Measurements from ENCODE around the gene BICD2.

The BICD2 gene

DNA sequence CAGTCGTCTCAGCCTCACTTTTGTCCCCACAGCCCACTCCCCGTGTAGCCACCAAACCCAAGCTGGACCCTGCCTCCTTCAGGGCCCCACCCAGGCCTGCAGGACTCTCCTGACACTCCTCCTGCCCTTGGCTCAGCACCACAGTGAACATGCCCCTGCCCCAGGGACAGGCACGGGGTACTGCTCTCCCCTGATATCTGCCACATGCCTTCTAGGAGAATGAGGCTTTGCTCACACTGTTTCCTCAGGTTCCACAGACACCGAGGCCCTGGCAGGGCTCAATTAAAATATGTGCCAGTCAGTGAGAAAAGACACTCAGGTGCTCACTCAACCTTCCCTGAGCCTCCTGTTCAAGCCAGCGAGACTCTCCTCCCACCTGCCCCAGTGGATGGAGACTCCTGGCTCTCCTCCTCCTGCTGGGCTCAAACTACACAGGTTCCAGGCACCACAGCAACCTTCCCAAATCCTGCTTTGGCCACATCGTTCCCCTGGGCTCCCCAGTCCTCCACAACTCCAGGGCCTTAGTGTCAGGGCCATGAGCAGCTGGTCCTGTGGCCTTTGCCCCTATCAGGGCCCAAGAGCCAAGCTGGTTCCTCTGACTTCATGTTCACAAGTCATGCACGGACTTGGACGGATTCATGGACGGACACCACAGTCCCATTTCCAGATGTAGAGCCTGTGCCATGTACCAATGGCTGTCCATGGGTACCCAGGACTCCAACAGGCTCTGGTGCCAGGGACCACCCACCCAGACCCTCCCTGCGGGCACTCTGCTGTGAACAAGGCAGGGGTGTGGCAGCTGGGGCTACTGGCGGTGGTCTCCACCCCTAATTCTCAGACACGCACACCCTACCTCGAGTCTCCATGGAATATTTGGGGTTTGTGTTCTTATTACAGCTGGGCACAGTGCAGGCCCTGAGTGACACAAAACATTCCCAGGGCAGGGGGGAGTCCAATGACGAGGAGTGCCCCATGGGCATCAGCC lies 36.6 kb downstream of the BICD2 start:
- DNase-seq (ENCODE audit: low read depth), result no peak

- DNase-seq (ENCODE audit: low read depth), result no peak
These were observed 37.5 kb downstream of the BICD2 start for GRCh38 chr9:92726971-92727715.

DNA sequence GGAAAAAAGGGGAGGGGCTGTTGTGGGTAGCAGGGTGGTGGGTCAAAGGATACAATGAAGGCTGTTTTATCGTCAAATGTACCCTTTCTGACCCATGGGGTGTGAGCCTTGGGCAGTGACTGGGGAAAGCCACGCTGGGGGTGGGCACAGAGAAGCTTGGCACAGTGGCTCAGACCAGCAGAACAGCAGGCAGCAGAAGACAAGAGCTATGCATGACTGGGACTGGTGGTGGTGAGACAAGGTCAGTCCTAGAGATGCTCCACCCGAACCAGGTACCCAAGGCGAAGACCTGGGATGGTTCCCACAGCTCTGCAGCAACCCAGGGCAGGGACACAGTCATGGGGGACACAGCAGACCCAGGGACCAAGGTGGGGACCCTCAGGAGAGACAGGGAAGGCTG lies 38.3 kb downstream of the BICD2 start:
- DNase-seq (ENCODE audit: low read depth), result no peak

DNA sequence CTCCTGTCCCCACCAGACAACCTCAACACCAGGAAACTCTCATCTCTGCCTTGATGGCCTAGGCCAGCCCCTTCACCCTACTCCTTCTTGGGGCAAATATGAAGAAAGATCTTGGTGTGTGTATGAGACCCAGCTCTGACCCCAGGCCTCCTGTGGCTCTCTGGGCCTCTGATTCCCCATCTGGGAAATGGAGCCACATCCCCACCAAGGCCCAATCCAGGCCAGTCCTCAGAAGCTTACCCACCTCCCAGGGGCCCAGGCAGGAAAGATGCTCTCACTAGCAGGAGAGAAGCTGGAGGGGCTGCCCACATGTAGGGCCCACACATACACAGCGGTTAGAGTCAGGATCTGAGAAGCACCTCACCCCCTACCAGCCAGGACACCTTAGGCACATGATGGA lies 38.9 kb downstream of the BICD2 start:
- DNase-seq (ENCODE audit: low read depth), result no peak

DNA sequence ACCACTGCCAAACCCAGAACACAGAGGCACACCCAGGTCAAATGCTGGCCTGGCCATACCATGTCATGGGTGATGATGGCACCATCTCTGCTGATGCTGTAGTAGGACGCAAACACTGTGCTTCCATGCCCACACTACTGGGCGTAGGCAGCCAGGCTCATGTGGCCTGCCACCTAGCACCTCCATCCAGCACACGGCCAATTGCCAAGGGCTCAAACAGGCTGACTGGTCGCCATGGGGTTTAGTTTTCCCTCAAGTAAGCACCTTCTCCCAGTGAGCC lies 39.4 kb downstream of the BICD2 start:
- no peak for DNase-seq (ENCODE audit: low read depth)

DNA sequence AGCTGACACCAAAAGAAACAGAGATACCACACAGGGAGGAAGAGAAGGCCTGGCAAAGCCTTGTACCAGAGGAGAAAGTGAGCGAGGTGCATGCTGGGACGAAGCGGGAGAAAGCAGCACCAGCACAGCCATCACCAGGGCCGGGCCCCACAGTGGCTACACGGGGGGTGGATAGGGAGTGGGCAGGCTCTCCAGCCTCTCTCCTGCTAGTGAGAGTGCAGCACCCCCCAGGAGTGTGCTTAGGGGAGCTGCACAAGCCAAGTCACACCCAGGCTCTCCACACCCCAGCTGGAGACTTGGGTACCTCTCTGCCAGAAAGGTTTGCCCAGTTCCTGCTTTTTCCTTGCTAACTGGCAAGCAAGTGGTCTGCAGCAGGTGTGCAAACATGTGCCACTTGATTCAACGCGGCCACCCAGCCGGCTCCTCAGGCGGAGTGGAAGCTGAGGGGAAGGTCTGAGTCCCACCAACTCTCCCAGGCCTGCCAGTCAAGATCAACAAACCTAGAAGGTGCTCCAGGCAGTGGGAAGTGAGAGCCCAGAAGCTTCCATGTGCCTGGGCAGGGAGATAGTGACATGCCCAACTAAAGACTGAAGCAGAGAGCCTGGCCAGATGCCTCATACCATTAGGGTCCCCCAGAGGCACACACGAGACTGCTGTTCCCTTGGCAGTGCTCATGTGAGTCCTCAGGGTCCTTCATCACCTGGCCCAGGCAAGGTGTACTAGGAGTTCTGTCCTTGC lies 39.9 kb downstream of the BICD2 start:
- DNase-seq (ENCODE audit: low read depth), result no peak

DNA sequence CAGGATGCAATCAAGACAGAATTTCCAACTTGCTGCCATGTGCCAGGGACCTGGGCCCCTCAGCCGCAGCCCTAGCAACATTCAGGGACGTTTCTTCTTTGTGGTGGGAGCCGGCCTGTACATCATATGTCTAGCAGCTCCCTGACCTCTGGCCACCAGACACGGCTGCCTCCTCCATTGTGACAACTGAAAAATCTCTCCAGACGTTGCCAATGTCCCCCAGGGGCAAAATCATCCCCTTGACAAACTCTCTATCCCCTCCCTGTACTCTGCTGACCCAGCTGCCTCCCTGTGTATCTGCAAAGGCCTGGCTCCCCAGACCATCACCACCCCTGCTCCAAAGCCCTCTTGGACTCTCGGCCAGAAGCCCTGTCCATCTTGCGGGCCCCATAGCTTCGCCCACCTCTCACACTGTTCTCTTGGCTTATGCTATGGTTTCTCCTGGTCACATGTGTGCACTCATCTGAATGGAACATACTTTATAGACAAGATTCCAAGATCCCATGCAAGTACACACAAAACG lies 40.8 kb downstream of the BICD2 start:
- no peak for DNase-seq (ENCODE audit: low read depth)

- peak; percentile 63 for DNase-seq (ENCODE audit: low read depth)
These were observed 41.4 kb downstream of the BICD2 start for GRCh38 chr9:92723299-92723625.

DNA sequence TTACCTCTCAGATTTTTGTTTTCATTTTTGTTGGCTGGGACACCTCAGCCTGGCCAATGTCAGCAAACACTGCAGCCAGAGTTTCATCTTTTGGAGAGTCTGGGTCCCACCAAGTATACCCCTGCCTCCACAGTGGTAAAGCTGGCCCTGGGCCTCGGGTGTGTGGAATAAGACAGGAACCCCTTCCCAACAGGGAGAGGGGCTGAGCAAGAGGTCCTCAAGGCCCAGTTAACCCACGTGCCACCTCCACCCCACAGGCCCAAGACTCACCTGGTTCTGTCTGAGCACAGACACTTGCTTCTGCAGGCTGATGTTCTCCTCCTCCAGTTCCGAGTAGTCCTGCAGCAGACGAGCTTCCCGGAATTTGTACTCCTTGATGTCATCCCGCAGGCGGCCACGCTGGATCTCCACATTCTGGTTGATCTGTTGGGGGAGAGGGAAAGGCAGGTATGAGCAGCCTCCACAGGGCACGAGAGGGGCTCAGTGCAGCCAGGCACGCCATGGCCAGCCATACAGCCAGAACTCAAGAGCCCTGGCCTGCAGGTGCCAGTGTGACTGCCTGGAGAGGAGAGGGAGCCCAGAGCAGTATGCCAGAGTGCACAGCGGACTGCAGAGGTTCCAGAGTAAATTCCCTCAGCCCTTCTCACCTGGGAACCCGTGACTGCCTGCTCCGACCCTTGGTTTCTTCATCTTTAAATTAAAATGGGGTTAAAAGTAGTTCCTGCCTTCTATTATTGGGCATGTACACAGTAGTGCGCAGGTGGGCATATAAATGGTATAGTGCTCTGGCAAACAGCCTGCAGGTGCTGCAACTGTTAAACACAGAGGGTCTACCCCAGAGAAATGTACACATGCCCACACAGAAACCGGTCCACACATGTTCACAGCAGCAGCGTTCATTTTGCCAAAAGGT lies 42.0 kb downstream of the BICD2 start:
- DNase-seq (ENCODE audit: low read depth), result no peak

- DNase-seq (ENCODE audit: low read depth), result no peak
These were observed 43.1 kb downstream of the BICD2 start for GRCh38 chr9:92721548-92721947.

DNA sequence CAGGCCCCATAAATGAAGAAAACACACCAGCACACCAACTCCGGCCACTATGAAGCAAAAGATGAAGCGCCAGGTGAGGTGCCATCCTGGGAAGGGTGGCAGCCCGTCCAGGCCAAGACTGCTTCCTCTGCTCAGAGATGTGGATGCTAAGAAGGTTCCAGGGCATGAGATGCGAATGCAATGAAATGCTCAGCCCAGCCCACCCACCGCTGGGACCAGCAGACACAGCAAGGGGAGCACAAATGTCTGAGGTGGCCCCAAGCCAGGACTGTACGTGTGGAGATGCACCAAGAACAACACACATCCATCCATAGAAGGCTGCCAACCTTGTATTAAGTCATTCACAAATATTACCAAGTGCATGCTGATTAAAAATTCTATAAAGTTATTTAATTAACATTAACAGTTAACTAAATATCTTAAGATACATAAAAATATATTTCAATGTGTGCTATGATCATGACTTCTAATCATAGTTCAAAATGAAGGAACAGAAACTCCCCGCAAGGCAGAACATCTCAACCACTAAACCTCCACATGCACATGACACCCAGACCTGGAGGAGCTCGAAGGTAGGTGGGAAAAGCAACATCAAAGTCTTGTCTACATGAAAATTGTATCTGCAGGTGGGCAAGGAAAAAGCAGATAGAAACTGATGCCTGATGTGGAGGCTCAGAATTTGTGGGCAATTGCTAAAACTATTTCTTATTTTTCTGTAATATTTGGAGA lies 43.7 kb downstream of the BICD2 start:
- no peak for DNase-seq (ENCODE audit: low read depth)

DNA sequence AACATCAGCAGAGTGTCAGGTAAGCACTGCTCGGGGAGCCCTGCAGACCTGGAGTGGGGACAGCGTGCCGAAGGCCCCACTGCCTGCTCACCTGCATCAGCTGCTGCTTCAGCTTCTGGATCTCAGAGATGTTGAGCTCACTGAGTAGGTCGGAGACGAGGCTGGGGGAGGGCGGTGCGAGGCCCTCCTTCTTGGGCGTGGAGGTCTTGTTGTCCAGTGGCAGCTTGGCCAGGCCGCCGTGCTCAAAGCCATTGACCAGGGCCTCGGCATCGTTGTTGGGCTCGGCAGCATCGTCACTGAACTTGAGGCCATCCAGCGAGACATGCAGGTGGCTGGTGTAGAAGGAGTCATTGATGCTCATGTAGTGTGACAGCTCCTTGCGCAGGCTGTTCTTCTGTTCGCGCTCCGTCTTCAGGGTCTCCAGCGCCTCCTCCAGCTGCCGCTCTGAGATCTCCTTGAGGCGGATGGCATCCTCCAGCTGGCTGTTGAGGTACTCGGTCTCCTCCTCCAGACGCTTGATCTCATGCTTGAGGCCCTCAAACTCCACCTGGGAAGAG lies 44.3 kb downstream of the BICD2 start:
- DNase-seq (ENCODE audit: low read depth), result no peak

DNA sequence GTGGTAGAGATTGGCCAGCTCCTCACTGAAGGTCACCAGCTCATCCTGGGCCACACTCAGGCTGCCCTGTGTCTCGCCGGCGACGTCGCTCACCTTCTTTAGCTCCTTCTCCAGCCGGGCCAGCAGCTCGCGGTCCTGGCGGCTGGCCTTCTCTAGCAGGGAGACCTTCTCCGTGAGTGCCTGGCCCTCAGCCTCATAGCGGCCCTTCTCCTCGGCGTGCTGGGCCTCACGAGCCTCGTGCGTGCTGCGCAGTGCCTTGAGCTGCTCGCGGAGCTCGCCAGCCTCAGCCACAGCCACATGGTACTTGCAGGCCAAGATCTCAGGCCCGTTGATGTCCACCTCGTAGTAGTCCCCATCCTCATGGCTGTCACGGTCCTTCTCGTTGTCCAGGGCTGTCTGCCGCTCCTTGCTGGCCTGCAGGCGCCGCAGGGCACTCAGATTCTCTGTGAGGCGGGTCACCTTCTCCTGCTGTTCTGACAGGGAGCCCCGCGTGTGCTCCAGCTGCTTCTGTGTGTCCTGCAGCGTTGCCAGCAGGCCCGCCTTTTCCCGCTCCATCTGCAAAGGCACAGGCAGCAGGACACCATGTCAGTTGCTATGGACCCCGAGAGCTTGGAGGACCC lies 45.5 kb downstream of the BICD2 start:
- no peak for DNase-seq (ENCODE audit: low read depth)

DNA sequence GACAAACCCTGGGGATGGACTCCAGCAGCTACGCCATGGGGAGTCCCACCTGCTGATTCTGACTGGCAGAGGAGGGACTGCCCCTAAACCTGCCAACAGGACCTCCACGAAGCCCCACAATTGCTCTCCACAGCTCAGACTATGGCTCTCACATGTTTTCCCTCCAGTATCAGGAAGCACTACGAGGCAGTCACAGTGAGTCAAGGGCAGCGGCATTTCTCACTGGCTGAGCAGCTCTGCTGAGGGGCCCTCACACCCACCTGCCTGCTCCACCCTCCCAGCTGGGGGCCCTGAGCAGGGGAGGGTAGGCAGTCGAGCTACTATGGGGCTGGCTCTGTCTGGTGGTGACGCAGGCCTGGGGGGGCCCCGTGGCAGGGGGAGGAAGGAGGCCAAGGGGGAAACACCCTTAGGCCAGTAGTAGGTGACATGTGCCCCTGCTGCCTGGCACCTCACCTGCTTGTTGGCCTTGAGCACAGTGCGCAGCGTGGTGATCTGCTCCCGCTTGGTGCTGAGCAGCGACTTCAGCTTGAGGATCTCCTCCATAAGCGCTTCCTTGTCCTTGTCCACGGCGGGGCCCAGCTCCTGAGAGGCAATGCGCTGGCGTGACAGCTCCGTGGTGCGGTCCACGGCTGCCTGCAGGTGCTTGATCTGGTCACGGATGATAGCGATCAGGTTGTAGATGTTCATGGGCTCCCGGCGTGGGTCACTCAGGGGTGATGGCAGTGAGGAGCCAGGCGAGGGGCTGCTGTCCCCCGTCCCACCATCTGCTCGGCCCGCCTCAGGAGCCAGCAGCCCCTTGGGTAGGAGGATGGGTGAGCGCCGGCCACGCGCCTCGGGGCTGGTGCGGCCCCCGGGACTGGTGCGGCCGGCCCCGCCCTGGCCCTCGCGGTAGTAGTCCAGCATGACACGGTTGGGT lies 46.3 kb downstream of the BICD2 start:
- no peak for DNase-seq (ENCODE audit: low read depth)

DNA sequence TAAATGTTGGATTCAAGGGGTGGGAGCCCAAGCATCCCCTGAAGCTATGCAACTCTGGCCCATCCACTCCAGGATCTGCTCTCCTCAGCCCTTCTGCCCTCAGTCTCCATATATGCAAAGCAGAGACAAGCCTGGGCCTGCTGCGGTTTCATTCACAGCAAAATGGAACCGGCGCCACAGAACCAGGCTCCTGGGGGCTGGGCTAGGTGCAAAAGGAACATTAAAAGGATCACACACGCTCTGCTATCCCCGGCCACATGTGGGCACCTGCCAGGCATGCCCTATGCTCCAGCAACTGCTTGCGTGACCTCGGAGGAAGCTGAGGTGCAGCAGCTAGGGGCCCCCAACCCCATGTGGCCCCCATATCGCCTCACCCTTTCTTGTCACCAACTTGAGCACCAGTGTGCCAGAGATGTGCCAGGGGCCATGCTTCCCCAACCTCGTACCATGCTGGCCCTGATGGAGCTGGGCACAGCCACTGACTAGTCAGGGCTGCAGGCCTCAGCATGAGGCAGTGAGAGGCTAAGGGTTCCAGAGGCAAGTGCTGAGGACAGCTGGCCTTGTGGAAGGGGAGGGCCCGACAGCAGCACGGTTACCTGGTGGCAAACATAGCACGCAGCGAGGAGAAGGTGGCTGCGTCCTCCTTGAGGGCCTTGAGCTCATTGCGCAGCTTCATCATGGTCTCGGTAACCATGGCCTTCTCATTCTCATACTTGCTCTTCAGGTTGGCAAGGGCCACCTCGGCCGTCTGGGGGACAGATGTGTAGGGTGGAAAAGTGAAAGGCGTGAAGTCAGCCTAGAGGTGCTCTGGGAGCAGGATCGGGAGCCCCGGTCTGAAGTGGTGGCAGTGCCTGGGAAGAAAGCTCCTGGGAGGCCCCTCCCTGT lies 47.2 kb downstream of the BICD2 start:
- no peak for DNase-seq (ENCODE audit: low read depth)

GRCh38 chr9:92716557-92716956 lies 48.1 kb downstream of the BICD2 start:
- no peak for DNase-seq (ENCODE audit: low read depth)

DNA sequence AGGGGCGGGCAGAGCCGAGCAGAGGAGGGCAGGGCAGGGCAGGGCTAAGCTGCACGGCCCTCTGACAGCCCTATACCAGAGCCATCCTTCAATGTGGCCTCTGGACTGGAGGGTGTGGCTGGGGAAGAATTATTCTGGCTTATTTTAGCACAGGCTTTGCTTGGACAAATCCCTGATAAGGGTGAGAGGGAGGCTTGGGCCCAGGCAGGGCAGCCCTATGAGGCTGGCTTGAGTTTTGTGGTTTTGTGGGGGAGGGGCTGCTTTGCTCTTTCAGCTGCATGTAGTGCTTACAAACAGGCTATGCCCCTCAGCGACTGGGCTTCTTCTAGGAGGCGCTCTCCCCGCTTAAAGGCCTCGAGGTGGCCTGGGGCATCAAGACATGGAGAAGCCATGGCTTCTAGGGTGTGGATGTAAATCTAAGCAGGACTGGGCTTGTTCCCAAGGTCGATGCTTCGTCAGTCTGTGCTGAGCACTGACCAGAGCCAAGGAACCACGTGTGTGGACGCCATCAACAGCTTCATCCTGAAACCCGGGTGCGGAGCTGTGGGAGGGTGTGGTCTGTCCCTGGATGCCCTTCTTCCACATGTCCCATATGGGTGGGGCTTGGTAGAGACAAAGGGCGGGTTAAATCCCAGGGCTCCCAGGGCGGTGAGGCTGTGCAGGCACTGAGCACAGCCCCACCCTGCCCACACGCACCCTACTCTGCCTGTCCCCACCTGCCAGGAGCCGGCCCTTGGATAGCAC lies 49.0 kb downstream of the BICD2 start:
- no peak for DNase-seq (ENCODE audit: low read depth)
